ENCODE data around the gene INPP5F. TPM values are rescaled to one million over a fixed set of nuclear protein-coding genes. Genes with fewer than 3 reads are reported as not detected.

The INPP5F gene
- polyA plus RNA-seq, 1 experiment: 4.1 TPM

DNA sequence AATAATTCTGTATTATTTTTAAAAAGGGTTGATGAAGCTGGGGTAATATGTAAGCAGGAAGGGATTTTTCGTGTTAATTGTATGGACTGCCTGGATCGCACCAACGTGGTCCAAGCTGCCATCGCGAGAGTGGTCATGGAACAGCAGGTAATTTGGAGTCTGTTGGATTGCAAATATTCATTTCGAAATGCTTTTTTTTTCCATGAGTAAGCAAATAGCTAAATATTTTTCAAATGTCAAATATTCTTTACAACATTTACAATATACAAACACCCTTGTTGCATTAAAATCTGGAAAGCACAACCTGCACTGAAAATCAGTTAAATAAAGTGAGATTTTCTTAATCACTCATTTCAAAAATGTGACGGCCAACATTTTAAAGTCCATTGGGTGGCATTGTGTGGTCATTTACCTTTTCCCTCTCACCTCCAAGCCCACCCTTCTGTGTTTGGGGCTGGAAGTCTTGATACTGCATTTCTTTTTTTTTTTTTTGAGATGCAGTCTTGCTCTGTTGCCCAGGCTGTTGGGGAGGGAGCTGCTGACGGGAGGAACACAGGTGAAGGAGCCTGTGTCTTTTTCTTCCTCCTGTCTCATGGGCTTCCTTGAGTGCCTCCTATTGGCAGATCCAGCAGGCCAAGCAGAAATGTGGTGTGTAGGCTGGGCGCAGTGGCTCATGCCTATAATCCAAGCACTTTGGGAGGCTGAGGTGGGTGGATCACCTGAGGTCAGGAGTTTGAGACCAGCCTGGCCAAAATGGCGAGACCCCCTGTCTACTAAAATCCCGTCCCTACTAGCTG is 80.7 kb downstream of the INPP5F start:
- no peaks in the 10 kb centered on the region for H3K36me3 ChIP-seq (ENCODE audit: control insufficient read depth, insufficient read depth, low read length)
- TF ChIP-seq CTCF (IDR thresholded peaks at IDR 0.05; ENCODE audit: insufficient read depth, low read depth, low read length): no peak
- ChIA-PET POLR2A (no interaction called here), CTCF (interaction anchor here (0.5 to 1.9 kb wide), 5 partner anchors 12 to 56 kb away, joined by 3 to 8 read pairs (median 4); no protein-coding TSS in a partner anchor)
- H3K4me3 ChIP-seq (ENCODE audit: low read depth, low read length): no peak overlapping the region
- no peaks in the 10 kb centered on the region for H3K27me3 ChIP-seq (ENCODE audit: control insufficient read depth, insufficient read depth, low read length)
- DNase-seq (ENCODE audit: low read depth): no peak

- no peak for TF ChIP-seq CTCF (IDR thresholded peaks at IDR 0.05; ENCODE audit: insufficient read depth, low read depth, low read length)
- Histone ChIP-seq H3K36me3 (ENCODE audit: control insufficient read depth, insufficient read depth, low read length) (no peaks in the 10 kb centered on the region), H3K4me3 (ENCODE audit: low read depth, low read length) (no peak overlapping the region), H3K27me3 (ENCODE audit: control insufficient read depth, insufficient read depth, low read length) (no peaks in the 10 kb centered on the region)
- ChIA-PET CTCF (interaction anchor here (0.6 to 1.9 kb wide), 4 partner anchors 10 to 140 kb away, joined by 3 to 8 read pairs (median 5); no protein-coding TSS in a partner anchor), POLR2A (interaction anchor here (0.5 kb wide), 1 partner anchor 64 kb away, joined by 3 read pairs; no protein-coding TSS in a partner anchor)
- DNase-seq (ENCODE audit: low read depth): peak; percentile 78
Measured at GRCh38 chr10:119807960-119808697, 82.3 kb downstream of the INPP5F start.

DNA sequence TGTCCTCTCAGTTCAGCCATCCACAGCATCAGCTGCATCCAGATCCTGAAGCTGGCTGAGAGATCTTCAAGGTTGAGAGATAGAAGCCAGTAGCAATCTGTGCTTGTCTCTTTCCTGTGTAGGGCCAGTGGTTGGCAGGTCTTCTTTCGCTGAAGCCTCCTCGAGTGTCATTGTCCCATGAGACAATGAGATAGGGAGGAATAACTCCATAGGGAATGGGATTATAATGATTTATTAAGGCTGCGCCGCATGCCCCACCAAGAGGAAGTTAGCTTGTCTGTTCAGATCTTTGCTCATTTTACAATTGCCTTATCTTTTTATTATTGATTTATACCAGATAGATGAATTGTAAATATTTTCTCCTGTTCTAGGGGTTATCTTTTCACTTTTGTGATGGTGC is 85.3 kb downstream of the INPP5F start:
- no peak for TF ChIP-seq CTCF (IDR thresholded peaks at IDR 0.05; ENCODE audit: insufficient read depth, low read depth, low read length)
- Histone ChIP-seq H3K27me3 (ENCODE audit: control insufficient read depth, insufficient read depth, low read length) (no peaks in the 10 kb centered on the region), H3K36me3 (ENCODE audit: control insufficient read depth, insufficient read depth, low read length) (no peaks in the 10 kb centered on the region; the same call in 1 of the 2 replicates), H3K4me3 (ENCODE audit: low read depth, low read length) (no peak overlapping the region)
- DNase-seq (ENCODE audit: low read depth): no peak
- ChIA-PET POLR2A (no interaction called here), CTCF (no interaction called here)

DNA sequence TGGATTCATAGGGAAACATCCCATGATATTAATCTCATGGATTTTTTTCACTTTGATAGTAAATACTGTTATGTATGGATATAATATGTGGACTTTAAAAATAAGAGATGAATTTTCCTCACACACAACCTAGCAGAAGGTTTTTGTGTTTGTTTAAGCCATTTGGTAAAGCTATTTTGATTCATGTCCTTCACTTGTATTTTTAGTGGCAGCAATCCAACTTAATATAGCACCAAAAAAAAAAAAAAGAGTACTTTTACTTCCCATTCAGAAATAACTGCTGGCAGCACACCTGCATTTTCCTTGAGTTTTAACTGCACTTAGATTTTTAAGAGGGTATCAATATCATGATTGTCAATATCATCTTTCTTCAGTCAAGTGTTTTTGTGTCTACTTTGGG is 86.8 kb downstream of the INPP5F start:
- POLR2A ChIA-PET: no interaction called here
- DNase-seq (ENCODE audit: low read depth): no peak
- CTCF ChIA-PET: interaction anchor here (0.7 to 1.3 kb wide), 3 partner anchors 10 to 62 kb away, joined by 3 to 4 read pairs (median 3); no protein-coding TSS in a partner anchor

More for the DNA sequence above, 86.8 kb downstream of the INPP5F start:
- no peaks in the 10 kb centered on the region; the same call in 1 of the 2 replicates for H3K36me3 ChIP-seq (ENCODE audit: control insufficient read depth, insufficient read depth, low read length)
- TF ChIP-seq CTCF (IDR thresholded peaks at IDR 0.05; ENCODE audit: insufficient read depth, low read depth, low read length): no peak
- no peak overlapping the region for H3K4me3 ChIP-seq (ENCODE audit: low read depth, low read length)
- H3K27me3 ChIP-seq (ENCODE audit: control insufficient read depth, insufficient read depth, low read length): no peaks in the 10 kb centered on the region
